Stimulated activated CD8-positive, alpha-beta memory T cell treated with anti-CD3 and anti-CD28 coated beads, Interleukin-7, amount 100 ng/mL, for 1 hour (primary cell): Measurements from ENCODE around the gene PFKFB3.
"Not testable (repeated sequence)": the region's sequence is repeated elsewhere in the genome, so short reads cannot be mapped to it uniquely, and the experiment has no call there.

Source experiments
- DNase-seq, 2 donors: peaks; one replicate each; pipeline ENCODE4 v3.0.0-alpha.2; 2020; ENCODE audit warnings: low read depth in 2 of 2

PFKFB3 gene

DNA sequence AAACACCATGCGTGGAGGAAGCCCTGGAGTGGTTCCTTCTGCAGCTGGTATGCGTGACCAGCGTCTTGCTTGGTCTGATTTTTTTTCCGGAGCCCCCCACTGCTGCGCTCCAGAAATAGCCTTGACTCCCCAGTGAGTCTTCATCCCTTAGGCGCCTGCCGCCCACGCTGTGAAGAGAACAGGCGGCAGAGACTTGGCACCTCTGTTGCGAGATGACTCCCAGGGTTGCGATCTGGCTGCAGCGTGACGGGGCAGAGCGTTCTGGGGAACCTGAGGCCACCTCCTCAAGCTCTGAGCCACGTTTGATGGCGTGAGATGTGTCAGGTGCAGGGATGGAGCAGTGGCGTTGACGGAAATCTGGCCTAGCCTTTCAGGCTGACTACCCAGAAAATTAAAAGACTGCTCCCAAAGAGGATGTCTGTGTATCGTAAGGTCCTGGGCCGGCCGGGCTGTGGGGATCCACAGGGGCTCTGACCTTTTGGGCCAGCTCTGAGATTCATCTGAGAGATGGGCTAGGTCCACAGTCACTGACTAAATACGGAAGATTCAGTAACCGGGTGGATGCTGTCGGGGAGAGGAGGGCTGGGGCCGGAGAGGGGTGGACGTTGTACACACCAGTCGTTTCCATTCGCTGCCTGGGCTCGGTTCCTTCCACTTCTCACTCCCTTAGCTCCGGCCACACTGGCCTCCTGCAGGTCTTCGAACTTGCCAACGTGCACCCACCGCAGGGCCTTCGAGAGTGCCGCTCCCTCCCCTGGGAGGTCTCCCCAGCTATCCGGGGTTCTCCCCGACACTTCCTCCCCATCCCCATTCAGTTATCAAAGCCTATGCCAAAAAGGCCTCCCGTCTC, 33.8 kb downstream of the PFKFB3 start:
- no peak for DNase-seq

DNA sequence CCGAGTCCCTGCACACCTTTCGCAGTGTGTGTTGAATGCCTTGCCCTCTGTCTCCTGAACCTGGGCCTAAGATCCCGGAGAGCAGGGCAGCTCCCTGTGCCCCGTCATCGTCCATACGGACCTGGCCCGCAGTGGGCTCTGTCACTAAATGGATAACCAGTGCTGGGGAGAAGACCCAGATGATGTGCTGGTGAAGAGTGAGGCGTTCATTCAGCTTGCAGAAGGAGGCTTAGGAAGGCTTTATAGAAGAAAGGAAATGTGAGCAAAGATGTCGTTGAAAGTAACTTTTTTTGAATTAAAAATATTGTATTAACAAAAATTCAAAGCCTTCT, 34.4 kb downstream of the PFKFB3 start:
- no peak for DNase-seq

DNA sequence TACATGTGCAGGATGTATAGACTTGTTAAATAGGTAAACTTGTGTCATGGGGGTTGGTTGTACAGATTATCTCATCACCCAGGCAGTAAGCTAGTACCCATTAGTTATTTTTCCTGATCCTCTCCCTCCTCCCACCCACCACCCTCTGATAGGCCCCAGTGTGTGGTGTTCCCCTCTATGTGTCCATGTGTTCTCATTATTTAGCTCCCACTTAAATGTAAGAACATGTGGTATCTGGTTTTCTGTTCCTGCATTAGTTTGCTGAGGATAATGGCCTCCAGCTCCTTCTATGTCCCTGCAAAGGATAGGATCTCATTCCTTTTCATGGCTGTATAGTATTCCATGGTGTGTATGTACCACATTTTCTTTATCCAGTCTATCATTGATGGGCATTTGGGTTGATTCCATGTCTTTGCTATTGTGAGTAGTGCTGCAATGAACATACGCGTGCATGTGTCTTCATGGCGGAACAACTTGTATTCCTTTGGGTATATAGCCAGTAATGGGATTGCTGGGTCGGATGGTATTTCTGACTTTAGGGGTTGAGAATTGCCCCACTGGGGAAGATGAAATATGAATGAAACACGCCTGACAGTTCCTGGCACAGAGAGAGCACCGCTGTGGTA, 36.0 kb downstream of the PFKFB3 start:
- not testable (repeated sequence) for DNase-seq

DNA sequence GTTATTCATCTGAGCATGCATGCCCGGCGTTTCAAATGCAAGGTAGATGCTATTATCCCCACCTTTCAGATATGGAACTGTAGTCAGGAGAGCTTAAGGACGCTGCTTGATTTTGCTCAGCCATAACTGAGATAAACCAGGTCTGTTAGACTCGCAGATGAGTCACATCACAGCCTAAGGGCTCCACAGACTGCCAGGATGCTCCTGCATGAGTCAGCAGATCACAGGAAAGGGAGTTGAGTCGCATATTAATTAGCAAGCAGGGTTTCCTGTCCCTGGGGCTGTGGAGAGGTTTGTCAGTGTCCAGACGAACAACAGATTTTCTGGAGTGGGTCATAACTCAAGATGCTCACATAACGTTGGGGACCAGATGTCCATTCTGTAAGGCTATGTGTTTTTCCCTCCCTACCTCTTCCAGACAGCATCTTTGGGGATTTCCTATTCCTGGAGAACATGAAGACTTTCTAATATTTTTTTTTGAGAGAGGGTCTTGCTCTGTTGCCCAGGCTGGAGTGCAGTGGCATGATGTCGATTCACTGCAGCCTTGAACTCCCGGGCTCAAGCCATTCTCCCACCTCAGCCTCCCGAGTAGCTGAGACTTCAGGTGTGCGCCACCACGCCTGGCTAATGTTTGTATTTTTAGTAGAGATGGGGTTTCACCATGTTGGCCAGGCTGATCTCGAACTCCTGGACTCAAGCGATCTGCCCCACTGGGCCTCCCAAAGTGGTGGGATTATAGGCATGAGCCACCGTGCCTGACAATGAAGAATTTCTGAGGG, 36.7 kb downstream of the PFKFB3 start:
- DNase-seq = peak; percentile 21 to 23

DNA sequence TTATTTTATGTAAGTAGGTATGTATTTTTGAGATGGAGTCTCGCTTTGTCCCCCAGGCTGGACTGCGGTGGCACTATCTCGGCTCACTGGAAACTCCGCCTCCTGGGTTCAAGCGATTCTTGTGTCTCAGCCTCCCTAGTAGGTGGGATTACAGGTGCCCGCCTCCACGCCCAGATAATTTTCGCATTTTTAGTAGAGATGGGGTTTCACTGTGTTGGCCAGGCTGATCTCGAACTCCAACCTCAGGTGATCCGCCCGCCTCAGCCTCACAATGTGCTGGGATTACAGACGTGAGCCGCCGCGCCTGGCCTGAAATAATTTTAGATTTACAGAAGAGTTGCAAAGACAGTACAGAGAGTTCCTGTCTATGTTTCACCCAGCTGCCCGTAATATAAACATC, 37.5 kb downstream of the PFKFB3 start:
- DNase-seq = no peak

DNA sequence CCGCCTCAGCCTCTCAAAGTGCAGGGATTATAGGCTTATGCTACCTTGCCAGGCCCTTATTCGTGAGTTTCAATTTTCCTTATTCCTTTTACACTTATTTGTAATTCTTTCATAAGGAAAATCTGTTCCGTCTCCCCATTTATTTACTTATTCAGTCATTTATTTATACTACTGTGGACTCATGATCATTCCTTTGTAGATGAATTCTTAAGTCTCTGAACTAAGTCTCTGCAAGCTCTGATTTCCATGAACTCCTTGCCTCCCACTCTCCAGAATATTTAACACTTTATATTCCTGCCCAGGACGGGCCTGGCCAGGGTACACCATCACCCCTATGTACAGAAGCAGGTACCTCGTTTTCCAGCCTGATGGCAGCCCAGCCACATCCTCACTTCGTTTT, 39.4 kb downstream of the PFKFB3 start:
- no peak for DNase-seq

DNA sequence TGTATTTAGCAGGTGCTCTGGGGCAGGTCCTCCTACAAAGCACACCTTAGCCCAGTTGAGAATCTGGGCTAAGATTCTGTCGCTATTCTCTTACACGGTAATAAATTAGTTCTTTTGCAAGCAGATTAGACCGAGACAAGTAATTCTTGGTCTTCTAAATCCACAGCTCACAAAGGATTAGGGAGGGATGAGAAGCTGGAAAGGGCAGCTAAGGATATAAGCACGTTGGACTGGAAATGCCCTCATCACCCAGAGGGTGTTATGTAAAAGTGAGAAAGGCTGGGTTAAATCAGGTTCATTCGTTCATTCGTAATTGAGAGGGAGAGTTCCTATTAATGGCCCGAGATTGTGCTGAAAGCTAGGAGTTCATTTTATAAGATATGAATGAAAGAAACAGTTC, 41.8 kb downstream of the PFKFB3 start:
- DNase-seq = no peak

DNA sequence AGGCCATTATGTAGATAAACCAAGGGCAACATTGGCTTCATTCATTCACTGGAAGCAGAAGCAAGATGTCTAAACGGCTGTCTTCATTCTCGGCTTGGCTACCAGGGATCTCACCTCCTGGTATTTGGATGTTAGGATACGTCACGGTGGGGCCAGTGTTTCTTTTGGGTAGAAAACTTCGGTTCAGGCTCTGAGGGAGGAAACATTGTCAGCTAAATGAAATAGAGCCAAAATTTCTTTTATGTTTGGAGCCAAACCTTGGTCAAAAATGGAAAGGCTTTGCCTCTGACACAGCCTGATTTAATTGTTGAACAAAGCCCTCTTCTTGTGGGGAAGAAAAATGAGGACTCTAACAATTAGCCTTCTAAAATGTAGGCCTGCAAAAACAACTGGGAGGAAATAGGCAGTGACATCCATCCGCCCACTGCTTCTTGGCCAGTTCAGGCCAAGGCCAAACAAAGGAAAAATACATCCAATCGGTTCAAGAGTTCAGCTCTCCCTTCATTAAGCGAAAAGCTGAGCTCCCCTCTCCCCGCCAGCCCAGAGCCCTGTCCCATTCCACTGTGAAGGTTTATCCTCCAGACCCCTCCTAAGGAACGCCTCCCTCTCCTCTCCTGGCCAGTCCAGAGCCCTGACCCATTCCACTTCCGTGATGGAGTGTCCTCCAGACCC, 44.4 kb downstream of the PFKFB3 start:
- DNase-seq = no peak

DNA sequence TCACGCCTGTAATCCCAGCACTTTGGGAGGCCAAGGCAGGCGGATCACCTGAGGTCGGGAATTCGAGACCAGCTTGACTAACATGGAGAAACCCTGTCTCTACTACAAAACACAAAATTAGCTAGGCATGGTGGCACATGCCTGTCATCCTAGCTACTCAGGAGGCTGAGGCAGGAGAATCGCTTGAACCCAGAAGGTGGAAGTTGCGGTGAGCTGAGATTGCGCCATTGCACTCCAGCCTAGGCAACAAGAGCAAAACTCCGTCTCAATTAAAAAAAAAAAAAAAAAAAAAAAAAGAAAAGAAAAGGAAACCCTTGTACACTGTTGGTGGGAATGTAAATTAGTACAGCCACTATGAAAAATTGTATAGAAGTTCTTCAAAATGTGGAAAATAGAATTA, 46.2 kb downstream of the PFKFB3 start:
- not testable (repeated sequence) for DNase-seq

DNA sequence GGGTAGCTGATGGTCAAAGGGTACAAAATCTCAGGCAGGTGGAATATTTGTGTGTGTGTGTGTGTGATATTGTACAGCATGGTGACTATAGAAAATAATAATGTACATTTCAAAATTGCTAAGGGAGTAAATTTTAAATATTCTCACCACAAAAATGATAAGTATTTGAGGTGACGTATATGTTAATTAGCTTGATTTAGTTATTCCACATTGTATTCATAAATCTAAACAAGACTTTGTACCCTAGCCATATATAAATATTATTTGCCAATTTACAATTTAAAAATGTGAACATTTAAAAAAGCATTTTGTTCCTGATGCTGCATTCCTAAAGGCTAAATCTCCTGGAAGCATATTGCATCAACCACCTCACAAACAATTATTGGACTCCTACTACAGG, 47.0 kb downstream of the PFKFB3 start:
- DNase-seq = no peak

DNA sequence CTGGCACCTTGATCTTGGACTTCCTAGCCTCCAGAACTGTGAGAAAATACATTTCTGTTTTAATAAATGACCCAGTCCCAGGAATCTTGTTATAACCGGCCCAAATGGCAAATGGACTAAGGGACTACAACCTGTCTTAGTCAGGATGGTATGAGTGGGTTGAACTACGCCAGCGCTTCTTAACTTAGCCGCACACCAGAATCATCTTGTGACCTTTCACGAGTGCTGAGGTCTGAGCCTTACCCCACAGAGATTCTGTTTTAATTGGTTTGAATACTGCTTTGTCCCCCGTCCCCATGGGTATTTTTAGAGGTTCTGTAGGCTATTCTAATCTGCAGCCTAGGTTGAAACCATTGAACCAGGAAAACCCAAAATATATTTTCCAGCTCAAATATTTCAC, 48.0 kb downstream of the PFKFB3 start:
- no peak for DNase-seq

DNA sequence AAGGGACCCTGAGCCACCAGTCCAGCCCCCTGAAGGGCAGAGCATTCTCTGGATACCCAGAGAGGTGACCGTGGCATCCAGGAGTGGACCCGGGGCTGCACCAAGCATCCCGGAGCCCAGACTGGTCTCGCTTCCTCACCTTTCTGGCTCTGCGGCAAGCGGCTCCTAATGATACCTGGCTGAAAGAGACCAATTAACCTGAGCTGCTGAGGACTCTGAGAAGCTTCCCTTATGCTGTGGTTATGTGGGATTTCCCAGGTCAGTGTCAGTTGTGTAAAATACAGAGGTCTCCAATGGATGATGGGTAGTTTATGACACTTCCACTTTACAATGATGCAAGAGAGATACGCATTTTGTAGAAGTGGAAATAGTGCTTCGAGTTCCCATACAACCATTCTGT, 51.5 kb downstream of the PFKFB3 start:
- no peak for DNase-seq

DNA sequence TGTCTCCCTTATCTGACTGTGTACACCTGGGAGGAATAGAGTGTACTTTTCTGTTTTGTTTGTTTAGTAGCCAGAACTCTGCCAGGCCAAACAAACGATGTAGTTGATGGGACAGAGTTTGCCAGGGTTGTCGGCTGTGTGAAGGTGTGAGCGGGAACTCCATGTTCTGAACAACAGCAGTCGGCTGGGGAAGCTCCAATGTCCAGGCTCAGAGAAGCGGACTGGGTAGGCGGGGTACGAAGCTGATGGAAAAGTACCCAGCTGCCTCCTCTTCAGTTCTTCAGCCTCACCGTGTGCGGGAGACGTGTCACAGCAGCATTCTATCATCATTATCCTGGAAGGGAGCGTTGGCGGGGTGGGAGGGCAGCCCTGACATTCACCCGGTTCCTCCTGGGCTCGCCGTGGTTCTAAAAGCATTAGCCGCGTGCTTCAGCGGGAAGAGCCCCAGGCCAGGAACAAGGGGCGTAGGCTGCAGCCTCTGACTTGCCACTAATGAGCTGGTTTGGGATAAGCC, 52.9 kb downstream of the PFKFB3 start:
- no peak for DNase-seq

DNA sequence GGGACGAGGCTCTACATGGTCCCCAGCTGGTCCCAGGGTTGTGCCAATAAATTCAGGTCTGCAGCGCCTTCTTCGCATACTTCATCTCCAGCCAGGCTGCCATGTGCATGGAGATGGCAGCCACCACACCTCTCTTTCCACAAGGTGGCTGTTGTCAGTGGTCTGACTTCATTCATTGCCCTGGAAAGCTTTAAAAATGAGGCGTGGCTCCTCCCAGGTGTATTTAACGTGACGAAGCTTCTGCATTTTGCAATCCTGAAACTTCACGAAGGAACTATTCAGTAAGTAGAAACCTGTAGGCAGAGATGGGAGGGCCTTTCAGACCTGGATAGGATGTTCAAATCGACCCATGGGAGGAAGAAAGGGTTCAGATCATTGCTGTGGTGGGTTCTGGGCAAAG, 53.7 kb downstream of the PFKFB3 start:
- no peak for DNase-seq

DNA sequence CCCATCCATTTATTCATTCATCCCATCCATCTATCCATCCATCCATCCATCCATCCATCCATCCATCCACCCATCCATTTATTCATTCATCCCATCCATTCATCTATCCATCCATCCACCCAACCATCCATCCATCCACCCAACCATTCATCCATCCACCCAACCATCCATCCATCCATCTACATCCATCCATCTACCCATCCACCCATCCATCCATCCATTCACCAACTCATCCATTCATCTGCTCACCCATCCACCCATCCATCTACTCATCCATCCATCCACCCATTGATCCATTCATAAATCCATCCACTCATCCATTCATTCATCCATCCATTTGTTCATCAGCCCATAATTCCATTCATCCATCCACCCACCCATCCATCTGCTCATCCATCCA, 56.4 kb downstream of the PFKFB3 start:
- no peak for DNase-seq

DNA sequence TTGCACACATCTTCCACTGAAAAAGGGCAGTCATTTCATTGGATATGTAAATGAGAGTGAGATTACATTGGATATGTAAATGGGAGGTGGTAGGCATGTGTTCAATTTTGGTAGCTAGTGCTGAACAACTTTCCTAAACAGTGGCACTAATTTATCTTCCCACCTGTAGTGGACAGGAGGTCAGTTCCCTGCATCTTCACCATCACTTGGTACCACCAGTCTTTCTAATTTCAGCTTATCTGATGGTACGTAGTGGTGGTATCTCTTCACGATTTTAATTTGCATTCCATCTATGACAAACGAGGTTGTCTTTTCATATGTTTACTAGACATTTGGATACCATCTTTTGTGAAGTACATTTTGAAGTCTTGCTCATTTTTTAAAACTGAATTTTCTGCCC, 58.1 kb downstream of the PFKFB3 start:
- no peak for DNase-seq

DNA sequence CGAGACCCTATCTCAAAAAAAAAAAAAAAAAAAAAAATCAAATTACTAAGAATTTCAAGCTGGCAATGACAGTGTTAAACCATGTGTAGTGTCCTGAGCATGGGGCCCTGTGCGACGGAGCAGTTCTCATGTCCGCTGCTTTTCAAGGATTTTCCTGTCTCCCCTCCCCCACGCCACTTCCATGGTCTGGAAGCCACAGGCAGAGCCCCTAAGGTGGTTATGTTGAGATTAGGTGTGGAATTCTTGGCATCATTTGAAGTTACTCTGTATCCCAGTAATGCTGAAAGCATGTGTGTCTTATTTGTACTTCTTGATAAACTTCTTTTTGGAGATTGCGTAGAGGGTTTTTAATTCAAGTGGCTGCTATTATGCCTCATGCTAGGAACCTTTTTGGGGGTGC, 65.2 kb downstream of the PFKFB3 start:
- DNase-seq = no peak

DNA sequence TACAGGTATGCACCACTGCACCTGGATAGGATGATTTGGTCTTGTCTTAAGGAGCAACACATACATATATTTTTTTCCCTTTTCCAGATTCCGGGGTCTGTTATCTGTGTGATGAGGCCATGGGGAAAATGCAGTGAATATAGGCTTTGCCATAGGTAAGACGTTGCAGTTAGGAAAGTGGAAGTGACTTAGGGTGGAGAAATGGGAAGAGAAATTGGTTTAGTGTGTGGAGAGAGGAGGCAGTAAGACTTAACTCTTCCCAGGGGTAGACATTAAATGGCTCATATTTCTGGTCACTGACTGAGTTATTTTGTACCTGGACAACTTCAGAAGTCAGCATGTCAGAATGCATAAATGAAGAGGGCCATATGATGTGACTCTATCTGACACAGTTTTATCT, 66.7 kb downstream of the PFKFB3 start:
- DNase-seq = no peak

DNA sequence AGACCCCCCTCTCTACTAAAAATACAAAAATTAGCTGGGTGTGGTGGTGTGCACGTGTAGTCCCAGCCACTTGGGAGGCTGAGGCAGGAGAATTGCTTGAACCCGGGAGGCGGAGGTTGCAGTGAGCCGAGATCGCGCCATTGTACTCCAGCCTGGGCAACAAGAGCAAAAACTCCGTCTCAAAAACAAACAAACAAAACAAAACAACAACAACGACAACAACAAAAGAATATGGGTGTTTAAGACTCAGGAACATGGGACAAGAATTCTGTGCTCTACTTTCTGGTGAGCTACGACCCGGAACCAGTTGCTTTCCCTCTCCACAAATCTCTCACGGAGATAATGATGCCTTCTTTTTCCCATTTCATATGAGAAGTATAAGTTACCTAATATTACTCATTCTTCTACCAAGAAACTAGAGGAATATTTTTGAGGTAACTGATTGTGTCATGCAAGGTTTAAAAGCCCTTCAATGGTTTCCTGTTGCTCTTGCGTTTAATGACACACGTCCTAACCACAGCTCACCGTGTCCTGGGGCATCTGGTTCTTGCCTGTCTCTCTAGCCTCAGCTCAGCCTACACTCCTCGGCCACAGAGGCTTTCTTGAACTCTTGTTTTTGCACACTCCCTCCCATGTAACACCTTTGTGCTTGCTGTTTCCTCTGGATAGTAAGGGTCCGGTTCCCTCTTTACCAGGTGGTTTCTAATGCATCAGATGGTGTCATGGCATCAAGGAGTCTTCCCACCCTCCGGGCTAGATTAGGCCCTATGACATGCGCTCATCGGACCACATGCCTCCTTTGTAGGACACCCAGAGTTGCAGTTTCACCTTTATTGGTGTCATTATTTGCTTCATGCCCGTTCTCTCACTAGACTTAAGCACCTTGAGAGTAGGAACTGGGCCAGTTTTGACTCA, 67.5 kb downstream of the PFKFB3 start:
- DNase-seq = peak; percentile 32 to 37

DNA sequence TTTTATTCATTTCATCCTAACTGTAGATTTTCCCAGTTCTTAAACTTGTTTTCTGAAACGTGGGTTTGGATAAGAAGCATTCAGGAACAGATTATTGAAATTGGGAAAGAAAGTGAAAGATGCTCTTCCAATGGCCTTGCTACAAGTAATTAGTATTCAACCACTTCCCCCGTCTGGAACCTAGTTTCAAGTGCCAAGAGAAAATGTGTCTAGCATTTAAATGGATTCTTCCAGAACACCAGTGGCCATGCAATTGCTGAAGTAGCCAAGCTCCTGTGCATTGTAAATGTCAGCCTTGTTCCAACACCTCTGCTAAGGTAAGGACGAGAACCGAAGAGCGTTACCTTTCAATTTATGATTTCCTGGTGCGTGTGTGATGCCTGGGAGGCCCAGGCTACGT, 68.2 kb downstream of the PFKFB3 start:
- no peak for DNase-seq

DNA sequence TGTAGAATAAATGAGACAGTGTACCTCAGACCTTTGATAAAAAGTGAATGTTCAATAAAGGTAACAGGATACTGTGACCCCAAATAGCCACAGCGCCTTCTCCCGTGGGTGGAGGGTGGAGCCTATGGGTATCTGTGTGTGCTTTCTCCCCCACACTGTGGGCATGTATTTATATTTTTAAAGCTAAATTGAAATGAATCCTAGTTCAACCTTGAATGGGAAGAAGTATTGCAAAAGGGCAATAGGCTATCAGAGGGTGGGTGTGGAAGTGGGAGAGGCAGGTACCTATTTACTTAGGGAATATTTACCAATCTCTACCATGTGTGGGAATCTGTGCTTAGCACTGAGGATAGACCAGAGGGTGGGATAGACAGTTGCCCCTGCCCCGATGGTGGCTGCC, 68.9 kb downstream of the PFKFB3 start:
- DNase-seq = no peak
